Lung (tissue), 12 donors: Measurements from ENCODE around the gene ESPNL. TPM values are rescaled to one million over a fixed set of nuclear protein-coding genes. Genes with fewer than 3 reads are reported as not detected.

Experiments
- ATAC-seq: fragments of 200-7000 bp; cut with Tn5 transposase; one replicate; pipeline ENCODE4 v1.9.1; 2020; ENCODE audit warnings: moderate number of reproducible peaks; ENCODE audit not compliant: insufficient read depth, low FRiP score
- DNase-seq, 3 donors: peaks; one replicate each; pipeline ENCODE4 v3.0.0-alpha.2; 2013 to 2017
- H3K27ac ChIP-seq, 2 donors: one replicate each; pipeline ENCODE4 v1.5.1; 2013; ENCODE audit warnings: mild to moderate bottlenecking in 2 of 2, moderate library complexity in 2 of 2, control low read depth in 1 of 2, inconsistent platforms in 1 of 2, low read depth in 1 of 2, low read length in 1 of 2
- H3K27me3 ChIP-seq, 3 donors: one replicate each; pipeline ENCODE4 v1.5.1; 2013; ENCODE audit warnings: low read length in 2 of 3; ENCODE audit not compliant: control insufficient read depth in 3 of 3, insufficient read depth in 3 of 3
- H3K36me3 ChIP-seq, 4 donors: one replicate each; pipeline ENCODE4 v1.5.1; 2013; ENCODE audit warnings: low read length in 4 of 4, mild to moderate bottlenecking in 1 of 4, moderate library complexity in 1 of 4; ENCODE audit not compliant: control insufficient read depth in 4 of 4, insufficient read depth in 4 of 4
- H3K4me1 ChIP-seq, 5 donors: one replicate each; pipeline ENCODE4 v1.5.1; 2013; ENCODE audit warnings: low read length in 5 of 5, mild to moderate bottlenecking in 2 of 5, moderate library complexity in 1 of 5; ENCODE audit not compliant: control insufficient read depth in 5 of 5, insufficient read depth in 5 of 5
- H3K4me3 ChIP-seq: one replicate; pipeline ENCODE4 v1.5.1; 2013; ENCODE audit warnings: mild to moderate bottlenecking, control low read depth, moderate library complexity
- H3K9ac ChIP-seq, 2 donors: one replicate each; pipeline ENCODE4 v1.5.1; 2013; ENCODE audit warnings: low read length in 2 of 2, control low read depth in 1 of 2; ENCODE audit not compliant: insufficient read depth in 1 of 2
- H3K9me3 ChIP-seq, 4 donors: one replicate each; pipeline ENCODE4 v1.5.1; 2013; ENCODE audit warnings: low read length in 3 of 4, mild to moderate bottlenecking in 1 of 4, moderate library complexity in 1 of 4; ENCODE audit not compliant: control insufficient read depth in 4 of 4, insufficient read depth in 3 of 4
- CTCF ChIP-seq: IDR thresholded peaks from 2 replicates; pipeline ENCODE4 v1.5.1; 2012; ENCODE audit warnings: mild to moderate bottlenecking; ENCODE audit errors: control extremely low read depth, extremely low read depth
- WGBS, 2 donors: extraction: QIAGEN DNeasy Blood & Tissue Kit; methylation state at CpG; one replicate each; pipeline ENCODE4 v1.1.7; 2013; 5-methylcytosine and 5-hydroxymethylcytosine counted together
- polyA plus RNA-seq, 2 donors: library from polyadenylated mRNA; stranded (reverse); fragments of 200-250 nt; gene quantifications; one replicate each; pipeline ENCODE4 v1.2.1, GENCODE V29; 2013
- total RNA-seq, 2 donors: library from RNA; depleted of rRNA in 1 of 2; stranded (reverse); fragments of >200 nt in 1 of 2; gene quantifications; one replicate each; pipeline ENCODE4 v1.2.1, GENCODE V29; 2014 to 2021
- donor health status: control.
- donor health status: control.
- donor health status: Bipolar disorder and iron deficiency.
- donor health status: healthy.
- donor health status: DM: yes; HTN: yes; CAD: no.

Gene ESPNL
- total and polyA plus RNA-seq, 4 donors = 0.07 to 3.0 (median 1.2) TPM

DNA sequence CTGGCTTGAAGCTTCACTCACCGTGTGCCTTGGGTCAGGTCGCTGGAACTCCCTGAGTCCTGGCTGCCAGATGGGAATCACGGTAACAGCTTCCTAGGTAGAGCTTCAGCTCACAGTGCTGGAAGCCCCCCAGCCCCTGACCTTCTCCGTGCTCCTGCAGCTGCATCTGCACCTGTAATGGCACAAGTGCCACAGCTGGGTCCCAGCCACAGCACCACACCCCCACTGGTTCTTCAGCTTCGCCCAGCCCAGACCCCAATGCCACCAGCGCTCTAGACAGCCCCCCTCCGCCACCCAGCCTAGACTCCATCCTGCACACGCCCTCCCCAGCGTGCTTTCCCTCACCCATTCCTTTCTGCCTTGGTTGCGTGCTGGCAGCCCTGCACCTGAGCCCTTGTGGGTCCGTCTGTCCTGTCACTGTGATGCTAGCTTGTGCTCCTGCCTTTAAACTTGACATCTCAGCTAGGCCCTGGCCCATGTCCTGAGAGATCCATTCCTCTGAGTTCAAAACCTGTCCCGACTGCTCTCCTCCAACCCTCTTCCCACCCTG, 7.6 kb upstream of the ESPNL start:
- no peak overlapping the region for H3K9ac ChIP-seq
- no peak for DNase-seq
- no peak overlapping the region for H3K4me3 ChIP-seq
- no peak overlapping the region for H3K27ac ChIP-seq
- WGBS, 2 donors = 95 to 96% methylated on average over 12 of the region's 12 CpGs
- TF ChIP-seq CTCF = no peak
- no peak for ATAC-seq
- H3K27me3 ChIP-seq = no peaks in the 10 kb centered on the region
- H3K36me3 ChIP-seq = peaks cover 0 to 10% (median 1%) of the 10 kb centered on the region in 4 donors
- H3K4me1 ChIP-seq = no peaks in the 10 kb centered on the region
- H3K9me3 ChIP-seq = no peaks in the 10 kb centered on the region

GRCh38 chr2:238093181-238094140, 6.7 kb upstream of the ESPNL start:
- Histone ChIP-seq H3K27ac (no peak overlapping the region), H3K27me3 (no peaks in the 10 kb centered on the region), H3K4me1 (no peaks in the 10 kb centered on the region), H3K9ac (no peak overlapping the region), H3K36me3 (peaks cover 0 to 8% (median under 1%) of the 10 kb centered on the region in 4 donors), H3K9me3 (no peaks in the 10 kb centered on the region), H3K4me3 (no peak overlapping the region)
- TF ChIP-seq CTCF = no peak
- DNase-seq (no peak), ATAC-seq (no peak)
- WGBS, 2 donors = 88 to 92% methylated on average over 26 of the region's 26 CpGs

- Histone ChIP-seq H3K27me3 (no peaks in the 10 kb centered on the region), H3K4me3 (no peak overlapping the region), H3K4me1 (peaks cover 0 to 3% (median 0%) of the 10 kb centered on the region in 5 donors), H3K36me3 (peaks cover 0 to 8% (median 0%) of the 10 kb centered on the region in 4 donors), H3K27ac (no peak overlapping the region), H3K9ac (no peak overlapping the region), H3K9me3 (no peaks in the 10 kb centered on the region)
- 94 to 95% methylated on average over 17 of the region's 17 CpGs for WGBS, 2 donors
- DNase-seq (no peak), ATAC-seq (no peak)
- no peak for TF ChIP-seq CTCF
Observed at GRCh38 chr2:238094438-238095022, 5.6 kb upstream of the ESPNL start.
